HG03135 (cell line): Measurements from ENCODE around the gene CAPS.

Experiments used
- ATAC-seq: cut with Tn5 transposase; IDR thresholded peaks from one replicate; pipeline ENCODE4 v1.9.1; 2021; ENCODE audit warnings: mild to moderate bottlenecking, moderate library complexity; ENCODE audit not compliant: unreplicated experiment

The CAPS gene

GRCh38 chr19:5932609-5933262 is 18.7 kb downstream of the CAPS start:
- no peak for ATAC-seq

- ATAC-seq = no peak
These were observed 19.5 kb downstream of the CAPS start for GRCh38 chr19:5933391-5934068.

- no peak for ATAC-seq
These were observed 20.0 kb downstream of the CAPS start for GRCh38 chr19:5934069-5934401.

- no peak for ATAC-seq
These were observed 20.9 kb downstream of the CAPS start for GRCh38 chr19:5934774-5935472.

- no peak for ATAC-seq
These were observed 21.6 kb downstream of the CAPS start for GRCh38 chr19:5935473-5936291.

- ATAC-seq = no peak
These were observed 22.2 kb downstream of the CAPS start for GRCh38 chr19:5936292-5936592.

- no peak for ATAC-seq
These were observed 23.5 kb downstream of the CAPS start for GRCh38 chr19:5937550-5937949.

GRCh38 chr19:5940260-5941208 is 26.5 kb downstream of the CAPS start:
- no peak for ATAC-seq

- ATAC-seq = no peak
These were observed 27.6 kb downstream of the CAPS start for GRCh38 chr19:5941673-5942072.

- no peak for ATAC-seq
These were observed 29.0 kb downstream of the CAPS start for GRCh38 chr19:5943045-5943444.

GRCh38 chr19:5943623-5944022 is 29.6 kb downstream of the CAPS start:
- ATAC-seq = no peak

- no peak for ATAC-seq
These were observed 33.4 kb downstream of the CAPS start for GRCh38 chr19:5947435-5947834.

- no peak for ATAC-seq
These were observed 34.9 kb downstream of the CAPS start for GRCh38 chr19:5948752-5949564.

GRCh38 chr19:5949792-5950305 is 35.8 kb downstream of the CAPS start:
- ATAC-seq = no peak

- ATAC-seq = no peak
These were observed 36.7 kb downstream of the CAPS start for GRCh38 chr19:5950741-5951140.

GRCh38 chr19:5951338-5951861 is 37.3 kb downstream of the CAPS start:
- ATAC-seq = no peak

- no peak for ATAC-seq
These were observed 38.4 kb downstream of the CAPS start for GRCh38 chr19:5952193-5953029.

- no peak for ATAC-seq
These were observed 39.1 kb downstream of the CAPS start for GRCh38 chr19:5953030-5953589.
